Stimulated activated naive B cell treated with anti-CD40 and anti-IgM and Interleukin-4, amounts not matched to agents 10 μg/mL and 1 μg/mL and 100 μg/mL, for 72 hours (primary cell): ENCODE data around the gene CD248.
"Not testable (repeated sequence)": the region's sequence is repeated elsewhere in the genome, so short reads cannot be mapped to it uniquely, and the experiment has no call there.

Experiments used
- ATAC-seq, 2 donors: fragments of 150-1000 bp; cut with Tn5 transposase; replicated peaks; 2 replicates each; pipeline ENCODE4 v1.10.0; 2021; ENCODE audit warnings: moderate library complexity in 1 of 2
- DNase-seq: peaks from one replicate; pipeline ENCODE4 v3.0.0; 2021
- H3K27ac Mint-ChIP-seq: one replicate; pipeline ENCODE4 v1.8.0; 2022; ENCODE audit warnings: mild to moderate bottlenecking, mixed read lengths
- H3K27me3 Mint-ChIP-seq, 2 donors: one replicate each; pipeline ENCODE4 v1.8.0; 2022; ENCODE audit warnings: mixed read lengths in 2 of 2
- H3K36me3 Mint-ChIP-seq, 2 donors: one replicate each; pipeline ENCODE4 v1.8.0; 2022; ENCODE audit warnings: mixed read lengths in 2 of 2, mild to moderate bottlenecking in 1 of 2
- H3K4me1 Mint-ChIP-seq, 2 donors: one replicate each; pipeline ENCODE4 v1.8.0; 2022; ENCODE audit warnings: mixed read lengths in 2 of 2, mild to moderate bottlenecking in 1 of 2
- H3K4me3 Mint-ChIP-seq, 2 donors: one replicate each; pipeline ENCODE4 v1.8.0; 2022; ENCODE audit warnings: mild to moderate bottlenecking in 2 of 2, mixed read lengths in 2 of 2, moderate library complexity in 1 of 2
- H3K9me3 Mint-ChIP-seq, 2 donors: one replicate each; pipeline ENCODE4 v1.8.0; 2022; ENCODE audit warnings: mixed read lengths in 2 of 2, mild to moderate bottlenecking in 1 of 2

The CD248 gene

GRCh38 chr11:66317322-66317722 lies 478 bp upstream of the CD248 start:
- Mint-ChIP-seq H3K36me3 (no peaks in the 10 kb centered on the region), H3K9me3 (no peaks in the 10 kb centered on the region), H3K4me1 (peaks cover 27 to 40% of the 10 kb centered on the region in 2 donors), H3K27me3 (no peaks in the 10 kb centered on the region), H3K27ac (peak overlapping the region; percentile 86), H3K4me3 (peak overlapping the region; percentile 71 to 74)
- ATAC-seq: peak; percentile 38
- DNase-seq: no peak

GRCh38 chr11:66315921-66316811 lies 678 bp downstream of the CD248 start:
- Mint-ChIP-seq H3K4me3 (no peak overlapping the region), H3K27ac (no peak overlapping the region), H3K9me3 (no peaks in the 10 kb centered on the region), H3K4me1 (peaks cover 29 to 44% of the 10 kb centered on the region in 2 donors), H3K27me3 (no peaks in the 10 kb centered on the region), H3K36me3 (no peaks in the 10 kb centered on the region)
- ATAC-seq (no peak), DNase-seq (no peak)

GRCh38 chr11:66315498-66315885 lies 1.4 kb downstream of the CD248 start:
- Mint-ChIP-seq H3K27me3 (no peaks in the 10 kb centered on the region), H3K4me3 (no peak overlapping the region), H3K27ac (no peak overlapping the region), H3K9me3 (no peaks in the 10 kb centered on the region), H3K4me1 (peaks cover 29 to 44% of the 10 kb centered on the region in 2 donors), H3K36me3 (no peaks in the 10 kb centered on the region)
- DNase-seq (no peak), ATAC-seq (no peak)

- Mint-ChIP-seq H3K4me3 (no peak overlapping the region), H3K27me3 (no peaks in the 10 kb centered on the region), H3K36me3 (no peaks in the 10 kb centered on the region), H3K9me3 (no peaks in the 10 kb centered on the region), H3K27ac (no peak overlapping the region), H3K4me1 (peaks cover 29 to 44% of the 10 kb centered on the region in 2 donors)
- DNase-seq (no peak), ATAC-seq (no peak)
These were observed 2.0 kb downstream of the CD248 start for GRCh38 chr11:66314561-66315497.

- Mint-ChIP-seq H3K27ac (peak overlapping the region; percentile 56), H3K36me3 (no peaks in the 10 kb centered on the region), H3K9me3 (no peaks in the 10 kb centered on the region), H3K4me1 (peaks cover 26 to 40% of the 10 kb centered on the region in 2 donors), H3K27me3 (no peaks in the 10 kb centered on the region), H3K4me3 (peak overlapping the region; percentile 36 to 52)
- DNase-seq: no peak
- ATAC-seq: no peak
These were observed 2.7 kb downstream of the CD248 start for GRCh38 chr11:66314186-66314501.

- Mint-ChIP-seq H3K36me3 (no peaks in the 10 kb centered on the region), H3K27ac (peak overlapping the region; percentile 56), H3K4me3 (peak overlapping the region; percentile 91 to 92), H3K4me1 (peaks cover 20 to 34% of the 10 kb centered on the region in 2 donors), H3K9me3 (no peaks in the 10 kb centered on the region), H3K27me3 (no peaks in the 10 kb centered on the region)
- no peak for ATAC-seq
- DNase-seq: no peak
These were observed 3.3 kb downstream of the CD248 start for GRCh38 chr11:66313321-66314185.

- DNase-seq: peak; percentile 89
- H3K4me1 Mint-ChIP-seq: peaks cover 14 to 26% of the 10 kb centered on the region in 2 donors
- peak overlapping the region; percentile 91 to 92 for H3K4me3 Mint-ChIP-seq
- H3K27me3 Mint-ChIP-seq: peaks cover under 1 to 1% of the 10 kb centered on the region in 2 donors
- ATAC-seq: peak; percentile 74 to 76
- peak overlapping the region; percentile 95 for H3K27ac Mint-ChIP-seq
- H3K36me3 Mint-ChIP-seq: no peaks in the 10 kb centered on the region
- no peaks in the 10 kb centered on the region for H3K9me3 Mint-ChIP-seq
These were observed 4.1 kb downstream of the CD248 start for GRCh38 chr11:66312549-66313320.

- DNase-seq (peak; percentile 94), ATAC-seq (peak; percentile 78 to 82)
- Mint-ChIP-seq H3K4me1 (peaks cover 8 to 19% of the 10 kb centered on the region in 2 donors), H3K4me3 (peak overlapping the region; percentile 91 to 92), H3K27me3 (peaks cover 4 to 6% of the 10 kb centered on the region in 2 donors), H3K36me3 (no peaks in the 10 kb centered on the region), H3K27ac (peak overlapping the region; percentile 95), H3K9me3 (no peaks in the 10 kb centered on the region)
These were observed 4.8 kb downstream of the CD248 start for GRCh38 chr11:66311965-66312548.

GRCh38 chr11:66311470-66311964 lies 5.3 kb downstream of the CD248 start:
- peak overlapping the region; percentile 95 for H3K27ac Mint-ChIP-seq
- peak overlapping the region; percentile 91 to 92 for H3K4me3 Mint-ChIP-seq
- peaks cover 4 to 6% of the 10 kb centered on the region in 2 donors for H3K27me3 Mint-ChIP-seq
- no peaks in the 10 kb centered on the region for H3K36me3 Mint-ChIP-seq
- DNase-seq: no peak
- peaks cover 8 to 18% of the 10 kb centered on the region in 2 donors for H3K4me1 Mint-ChIP-seq
- H3K9me3 Mint-ChIP-seq: no peaks in the 10 kb centered on the region
- peak in 1 of 2 donors; percentile 58 for ATAC-seq

GRCh38 chr11:66310803-66311440 lies 5.9 kb downstream of the CD248 start:
- H3K36me3 Mint-ChIP-seq, H3K27me3 Mint-ChIP-seq, H3K9me3 Mint-ChIP-seq, DNase-seq, ATAC-seq, H3K27ac Mint-ChIP-seq, H3K4me3 Mint-ChIP-seq: not testable (repeated sequence)
- H3K4me1 Mint-ChIP-seq: peaks cover 8 to 18% of the 10 kb centered on the region in 2 donors

GRCh38 chr11:66310324-66310723 lies 6.5 kb downstream of the CD248 start:
- no peaks in the 10 kb centered on the region for H3K9me3 Mint-ChIP-seq
- no peak overlapping the region for H3K27ac Mint-ChIP-seq
- H3K4me3 Mint-ChIP-seq: no peak overlapping the region
- H3K27me3 Mint-ChIP-seq: peaks cover 4 to 6% of the 10 kb centered on the region in 2 donors
- peaks cover 8 to 18% of the 10 kb centered on the region in 2 donors for H3K4me1 Mint-ChIP-seq
- no peaks in the 10 kb centered on the region for H3K36me3 Mint-ChIP-seq
- ATAC-seq (no peak), DNase-seq (no peak)

GRCh38 chr11:66309475-66309874 lies 7.4 kb downstream of the CD248 start:
- ATAC-seq (no peak), DNase-seq (no peak)
- Mint-ChIP-seq H3K36me3 (no peaks in the 10 kb centered on the region), H3K4me1 (peaks cover 8 to 18% of the 10 kb centered on the region in 2 donors), H3K9me3 (no peaks in the 10 kb centered on the region), H3K27ac (no peak overlapping the region), H3K4me3 (no peak overlapping the region), H3K27me3 (peaks cover 4 to 13% of the 10 kb centered on the region in 2 donors)
